Effector CD8-positive, alpha-beta T cell (primary cell): ENCODE data around the gene SLC7A14.
"Not testable (repeated sequence)": the region's sequence is repeated elsewhere in the genome, so short reads cannot be mapped to it uniquely, and the experiment has no call there.

Source experiments
- DNase-seq: peaks from one replicate; lab custom pipeline; 2025; lab: John Stamatoyannopoulos, UW

The SLC7A14 gene

DNA sequence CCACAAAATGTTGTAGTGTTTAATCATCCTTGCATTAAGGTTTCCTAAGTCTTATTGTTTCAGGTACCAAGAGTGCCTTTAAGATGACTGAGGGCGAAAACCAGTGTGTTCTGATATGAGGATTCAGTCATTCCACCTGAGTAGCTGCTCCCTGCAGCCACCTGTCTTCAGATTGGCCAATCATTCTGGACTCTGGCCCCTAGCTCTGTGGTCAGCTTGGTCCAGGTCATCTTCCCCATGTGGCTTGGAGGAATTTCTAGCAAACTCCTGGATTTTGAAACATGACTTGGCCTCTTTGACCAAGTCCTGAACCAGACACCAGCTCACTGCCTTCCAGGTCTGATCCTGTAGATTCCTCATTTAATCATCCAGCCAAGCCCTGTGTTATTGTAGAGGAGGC is 7.8 kb upstream of the SLC7A14 start:
- no peak for DNase-seq

DNA sequence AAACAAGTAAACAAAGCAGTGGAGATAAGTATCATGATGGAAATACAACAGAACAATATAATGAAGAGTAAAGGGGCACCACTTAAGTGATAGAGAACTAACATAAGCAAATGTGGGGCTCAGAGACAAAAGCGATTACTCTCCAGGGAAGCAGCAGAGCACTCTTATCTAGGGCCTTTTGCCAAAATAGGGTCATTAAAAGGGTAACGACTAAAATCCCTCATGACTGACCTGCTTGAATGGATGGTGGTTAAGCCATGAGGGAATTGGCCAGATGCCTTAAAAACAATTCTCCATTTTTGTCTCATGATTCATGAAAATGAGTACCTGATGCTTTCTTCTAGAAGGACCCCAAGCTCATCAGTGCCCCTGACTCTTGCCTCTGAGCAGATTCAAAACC is 3.2 kb upstream of the SLC7A14 start:
- DNase-seq, result no peak

DNA sequence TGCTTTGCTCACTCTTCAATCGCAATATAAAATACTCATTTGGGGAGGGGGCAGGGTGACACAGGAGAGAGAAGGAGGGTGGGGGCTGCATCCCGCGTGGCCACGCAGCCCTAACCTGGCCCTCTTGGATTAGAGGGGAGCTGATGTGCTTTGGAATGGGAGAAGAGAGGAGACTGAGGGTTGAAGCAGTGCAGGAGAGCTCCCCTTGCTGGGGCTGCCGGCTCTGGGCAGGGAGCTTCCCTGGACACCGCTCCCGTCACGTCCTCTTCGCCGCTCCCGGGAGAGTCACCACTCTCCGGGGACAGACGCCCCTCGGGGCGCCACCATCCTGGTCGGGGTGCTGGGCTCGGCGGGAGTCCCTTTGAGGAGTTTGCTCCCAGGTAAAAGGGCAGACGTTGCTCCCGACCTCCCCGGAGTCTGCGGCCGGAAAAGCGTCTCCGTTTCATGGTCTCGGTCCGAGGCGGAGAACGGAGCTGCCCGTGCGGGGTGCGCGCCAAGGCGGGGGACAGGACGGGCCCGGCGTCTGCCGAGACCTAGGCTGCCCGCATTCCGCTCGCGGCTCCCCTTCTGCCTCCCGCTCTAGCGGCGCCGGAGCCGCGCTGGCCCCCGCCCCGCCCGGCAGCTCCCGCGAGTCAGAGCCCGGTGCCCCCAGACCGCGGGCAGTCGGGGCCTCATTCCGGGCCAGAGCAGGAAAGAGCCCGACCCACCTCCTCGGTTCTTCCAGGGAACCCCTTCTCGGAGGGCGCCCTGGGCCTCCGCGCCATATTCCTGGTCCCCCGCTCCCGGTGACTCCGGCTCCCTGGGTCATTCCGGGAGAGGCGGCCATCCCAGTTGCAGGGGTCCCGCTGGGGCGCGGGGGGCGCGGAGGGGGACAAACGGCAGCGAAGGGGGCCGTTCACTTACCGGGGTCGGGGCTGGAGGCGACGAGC is 603 bp downstream of the SLC7A14 start:
- DNase-seq, result no peak

DNA sequence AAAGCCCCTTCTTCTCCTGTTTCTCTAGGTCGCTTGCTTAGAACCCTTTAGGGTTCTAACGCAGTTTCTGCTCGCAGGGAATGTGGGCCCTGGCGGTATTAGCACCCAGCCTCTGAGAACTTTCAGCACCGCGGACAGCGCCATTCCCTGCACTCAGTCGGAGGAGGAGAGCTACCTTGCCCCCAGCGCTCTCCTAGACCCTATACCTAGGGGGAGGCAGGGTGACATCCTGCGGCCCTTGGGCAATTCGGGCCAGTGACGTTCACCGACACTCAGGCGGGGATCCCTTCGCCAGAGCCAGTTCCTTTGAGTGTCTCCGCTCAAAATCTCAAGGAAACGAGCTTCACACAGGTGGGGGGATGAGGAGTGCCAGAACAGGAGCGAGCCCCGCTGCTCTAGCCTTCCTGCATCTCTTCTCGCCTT is 1.3 kb downstream of the SLC7A14 start:
- no peak for DNase-seq

DNA sequence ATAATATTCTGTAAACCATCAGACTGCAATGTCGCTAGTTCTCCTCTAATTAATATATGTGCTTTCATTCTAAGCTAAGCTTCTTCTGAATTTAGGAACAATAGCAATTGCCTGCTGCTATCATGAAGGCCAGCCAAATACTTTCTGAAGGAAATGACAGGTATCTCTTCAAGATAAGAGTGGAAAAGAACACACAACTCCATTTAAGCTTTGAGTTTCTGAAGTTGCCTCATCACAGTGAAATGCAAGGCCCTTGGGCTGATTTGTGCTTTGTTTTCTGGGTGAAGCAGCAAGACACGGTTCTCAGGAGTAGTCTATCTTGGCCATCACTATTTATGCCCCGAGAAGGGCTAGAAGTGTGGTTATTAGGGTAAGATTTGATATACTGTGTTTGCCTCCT is 6.2 kb downstream of the SLC7A14 start:
- DNase-seq, result no peak

DNA sequence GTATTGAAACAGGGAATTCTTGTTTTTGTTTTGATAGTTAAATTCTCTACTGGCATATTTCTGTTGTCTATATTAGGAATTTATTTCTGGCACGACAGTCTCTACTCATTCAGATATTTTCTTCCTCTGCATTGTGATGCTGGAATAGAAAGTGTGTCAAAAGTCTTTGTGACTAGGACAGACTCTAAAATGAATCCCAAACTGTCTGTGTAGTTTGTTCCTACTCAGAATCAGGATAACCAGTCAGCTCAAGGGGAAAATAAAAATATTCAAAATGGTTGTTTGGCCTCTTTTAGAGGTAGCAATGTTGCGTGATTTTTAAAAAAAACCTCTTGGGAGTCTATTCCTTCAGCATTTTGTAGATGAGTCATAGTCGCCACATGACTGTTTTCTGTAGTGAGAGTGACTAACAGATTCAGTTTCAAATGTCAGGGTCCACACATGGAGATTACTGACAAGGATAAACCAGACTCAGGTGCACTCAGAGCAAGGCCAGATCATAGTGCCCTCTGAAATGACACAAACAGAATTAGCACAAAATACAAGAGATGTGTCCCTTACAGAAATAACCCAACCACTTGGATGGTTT is 13.1 kb downstream of the SLC7A14 start:
- DNase-seq, result no peak

DNA sequence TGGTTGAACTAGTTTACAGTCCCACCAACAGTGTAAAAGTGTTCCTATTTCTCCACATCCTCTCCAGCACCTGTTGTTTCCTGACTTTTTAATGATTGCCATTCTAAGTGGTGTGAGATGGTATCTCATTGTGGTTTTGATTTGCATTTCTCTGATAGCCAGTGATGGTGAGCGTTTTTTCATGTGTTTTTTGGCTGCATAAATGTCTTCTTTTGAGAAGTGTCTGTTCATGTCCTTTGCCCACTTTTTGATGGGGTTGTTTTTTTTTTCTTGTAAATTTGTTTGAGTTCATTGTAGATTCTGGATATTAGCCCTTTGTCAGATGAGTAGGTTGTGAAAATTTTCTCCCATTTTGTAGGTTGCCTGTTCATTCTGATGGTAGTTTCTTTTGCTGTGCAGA is 18.3 kb downstream of the SLC7A14 start:
- DNase-seq, result not testable (repeated sequence)

DNA sequence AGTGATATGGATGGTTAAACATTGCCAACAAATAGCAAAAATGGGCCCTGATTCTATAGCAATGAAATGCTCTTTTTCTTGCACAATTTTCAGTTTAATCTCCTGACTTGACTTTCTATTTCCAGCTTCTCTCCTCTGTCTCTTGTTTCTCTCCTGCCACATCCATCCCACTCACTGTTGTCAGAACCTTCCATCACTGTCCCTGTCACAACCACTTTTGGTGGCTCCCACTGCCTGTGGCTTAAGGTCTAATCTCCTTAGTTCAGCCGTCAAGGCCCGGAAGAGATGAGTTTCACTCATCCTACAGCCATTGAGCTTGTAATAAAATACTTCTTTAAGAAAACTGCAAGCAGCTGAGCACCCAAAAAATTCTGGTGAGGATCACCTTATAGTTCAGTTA is 19.5 kb downstream of the SLC7A14 start:
- no peak for DNase-seq

DNA sequence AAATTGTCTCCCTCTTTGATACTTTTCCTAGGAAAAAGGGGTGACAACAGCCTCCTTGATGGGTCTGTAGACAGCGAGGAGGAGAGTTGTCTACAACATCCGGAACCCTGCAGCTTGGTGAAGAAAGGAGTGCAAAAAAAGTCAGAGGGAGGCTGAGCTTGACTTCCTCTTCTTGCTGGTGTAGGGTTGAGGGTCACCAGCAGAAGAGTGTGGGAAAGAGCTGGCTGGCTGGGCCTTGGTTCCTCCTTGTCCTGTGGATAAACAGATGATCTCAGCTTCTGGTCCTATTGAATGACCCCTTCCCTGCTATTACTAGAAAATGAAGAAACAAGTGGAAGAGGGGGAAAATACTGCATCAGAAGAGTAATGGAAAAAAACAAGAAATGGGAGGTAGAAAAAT is 20.4 kb downstream of the SLC7A14 start:
- DNase-seq, result no peak

DNA sequence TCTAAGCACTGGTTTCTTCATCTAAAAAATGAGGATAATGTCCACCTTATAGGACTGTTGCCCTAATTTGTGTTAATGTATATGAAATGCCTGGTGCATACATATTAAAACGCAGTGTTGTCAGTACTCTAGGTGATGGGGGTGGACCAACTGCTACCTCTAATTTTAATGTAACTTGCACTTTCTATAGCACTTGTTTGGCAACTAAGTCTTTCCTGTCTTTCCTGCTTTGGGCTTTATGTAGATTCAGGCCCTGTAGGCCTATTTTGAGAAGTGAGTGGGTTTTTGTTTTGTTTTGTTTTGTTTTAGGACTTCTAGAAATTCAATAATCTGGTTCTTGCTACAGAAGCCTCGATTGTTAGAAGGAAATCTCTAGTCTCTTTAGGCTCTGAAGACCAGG is 21.2 kb downstream of the SLC7A14 start:
- no peak for DNase-seq

DNA sequence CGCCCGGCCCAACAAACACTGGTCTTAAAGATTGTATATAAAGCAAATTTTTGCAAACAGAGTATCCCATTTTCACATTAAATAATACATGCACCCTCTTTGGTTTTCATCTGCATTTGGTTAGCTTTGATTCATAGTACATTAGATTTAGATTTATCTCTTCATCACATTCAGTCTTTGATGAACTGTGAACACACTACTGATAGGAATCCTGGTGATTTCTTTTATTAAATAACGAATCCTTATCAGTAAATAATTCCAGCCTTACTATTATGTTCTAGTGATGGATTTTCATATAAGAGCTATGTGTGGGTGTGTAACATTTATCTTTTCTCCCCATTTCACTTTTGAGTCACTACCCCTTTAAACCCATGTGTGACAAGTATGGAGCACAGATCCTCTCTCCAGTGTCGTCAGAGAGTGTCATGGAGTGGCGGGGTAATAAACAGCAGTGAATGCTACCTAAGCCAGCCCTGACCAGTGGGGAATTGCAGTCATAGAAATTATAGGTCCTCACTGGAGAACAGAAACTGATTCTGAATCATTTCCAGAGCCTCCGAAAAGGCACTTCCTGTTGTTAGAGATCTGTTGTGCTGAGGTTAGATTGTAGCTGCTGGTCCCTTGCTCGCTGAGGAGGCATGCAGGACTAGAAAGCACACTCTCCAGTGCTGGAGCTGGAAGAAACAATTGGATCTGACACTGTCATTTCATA is 22.0 kb downstream of the SLC7A14 start:
- DNase-seq, result no peak

DNA sequence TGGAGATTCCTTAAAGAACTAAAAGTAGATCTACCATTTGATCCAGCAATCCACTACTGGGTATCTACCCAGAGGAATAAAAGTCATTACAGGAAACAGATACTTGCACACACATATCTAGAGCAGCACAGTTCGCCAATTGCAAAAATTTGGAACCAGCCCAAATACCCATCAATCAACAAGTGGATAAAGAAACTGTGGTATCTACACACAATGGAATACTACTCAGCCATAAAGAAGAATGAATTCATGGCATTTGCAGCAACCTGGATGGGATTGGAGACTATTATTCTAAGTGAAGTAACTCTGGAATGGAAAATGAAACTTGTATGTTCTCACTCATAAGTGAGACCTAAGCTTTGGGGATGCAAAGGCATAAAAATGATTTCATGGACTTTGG is 23.8 kb downstream of the SLC7A14 start:
- DNase-seq, result no peak

DNA sequence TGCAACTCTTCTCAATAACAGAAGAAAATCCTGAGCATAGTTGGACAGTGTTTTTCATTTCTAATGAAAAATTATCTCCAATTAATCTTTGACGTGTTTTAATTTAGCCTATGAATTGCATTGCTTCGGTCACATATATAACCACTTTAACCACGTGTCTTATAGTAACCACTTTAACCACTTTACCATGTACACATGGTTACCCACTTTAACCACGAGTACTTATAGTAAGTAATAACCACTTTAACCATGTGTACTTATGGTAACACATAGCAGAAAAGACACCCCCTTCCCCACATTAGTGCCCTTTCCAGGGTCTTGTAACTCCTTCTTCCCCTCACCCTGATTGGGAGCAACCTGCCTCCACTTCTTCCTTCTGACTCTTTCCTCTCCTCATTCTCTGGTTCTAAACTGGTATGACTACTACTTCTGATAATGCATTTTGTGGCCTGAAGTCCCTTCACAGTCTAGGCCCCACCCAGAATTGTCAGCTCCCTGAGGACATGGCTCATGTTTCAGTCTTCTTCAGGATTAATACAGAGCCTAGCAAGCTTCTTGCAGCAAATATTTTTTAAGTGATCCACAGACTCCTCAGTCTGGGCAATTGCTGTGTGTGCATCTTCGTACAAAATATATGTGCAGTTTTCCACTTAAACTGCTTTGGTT is 25.0 kb downstream of the SLC7A14 start:
- DNase-seq, result no peak

DNA sequence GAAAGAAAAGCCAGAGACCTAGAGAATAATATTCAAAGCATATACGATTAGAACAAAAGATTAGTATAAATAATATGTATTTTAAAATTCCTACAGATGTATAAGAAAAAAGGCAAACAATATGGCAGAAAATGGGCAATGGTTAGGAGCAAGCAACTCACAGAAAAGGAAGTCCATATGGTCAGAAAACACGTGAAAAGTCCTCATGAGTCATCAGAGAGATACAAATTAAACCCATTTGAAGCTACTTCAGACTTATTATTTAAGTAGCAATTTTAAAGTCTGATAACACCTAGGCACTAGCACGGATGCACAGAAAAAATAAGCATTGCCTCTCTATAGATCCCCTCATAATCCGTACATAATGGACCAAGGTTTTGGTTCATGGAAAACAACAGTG is 25.6 kb downstream of the SLC7A14 start:
- no peak for DNase-seq

DNA sequence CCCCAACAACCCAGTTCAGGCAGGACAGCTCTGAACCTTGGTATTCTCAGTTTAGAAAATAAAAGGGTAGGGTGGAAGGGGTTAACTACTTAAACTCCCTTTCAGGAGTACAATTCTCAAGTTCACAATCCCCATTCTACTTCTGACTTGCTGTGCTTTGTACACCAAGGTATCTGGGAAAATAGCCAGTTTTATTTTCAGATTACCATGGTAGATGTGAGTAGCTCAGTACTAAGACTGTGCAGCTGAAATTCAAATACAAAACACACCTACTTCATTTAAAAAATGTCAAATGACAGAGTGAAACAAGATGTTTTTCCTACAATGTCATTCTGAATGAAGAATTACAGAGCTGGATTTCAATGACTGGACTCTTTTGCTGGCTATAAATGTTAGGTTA is 27.4 kb downstream of the SLC7A14 start:
- no peak for DNase-seq

DNA sequence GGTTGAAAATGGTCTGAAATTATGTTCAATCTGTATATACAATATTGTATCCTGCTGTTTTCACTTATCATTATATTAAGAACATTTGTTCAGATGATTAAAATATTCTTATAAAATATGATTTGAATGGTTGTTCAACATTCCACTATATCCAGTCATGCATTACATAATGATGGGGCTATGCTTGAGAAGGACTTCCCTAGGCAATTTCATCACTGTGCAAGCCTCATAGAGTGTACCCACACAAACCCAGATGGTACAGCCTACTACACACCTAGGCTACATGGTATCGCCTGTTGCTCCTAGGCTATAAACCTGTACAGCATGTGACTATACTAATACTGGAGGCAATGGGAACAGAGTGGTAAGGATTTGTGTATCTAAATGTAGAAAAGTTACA is 30.5 kb downstream of the SLC7A14 start:
- DNase-seq, result no peak

DNA sequence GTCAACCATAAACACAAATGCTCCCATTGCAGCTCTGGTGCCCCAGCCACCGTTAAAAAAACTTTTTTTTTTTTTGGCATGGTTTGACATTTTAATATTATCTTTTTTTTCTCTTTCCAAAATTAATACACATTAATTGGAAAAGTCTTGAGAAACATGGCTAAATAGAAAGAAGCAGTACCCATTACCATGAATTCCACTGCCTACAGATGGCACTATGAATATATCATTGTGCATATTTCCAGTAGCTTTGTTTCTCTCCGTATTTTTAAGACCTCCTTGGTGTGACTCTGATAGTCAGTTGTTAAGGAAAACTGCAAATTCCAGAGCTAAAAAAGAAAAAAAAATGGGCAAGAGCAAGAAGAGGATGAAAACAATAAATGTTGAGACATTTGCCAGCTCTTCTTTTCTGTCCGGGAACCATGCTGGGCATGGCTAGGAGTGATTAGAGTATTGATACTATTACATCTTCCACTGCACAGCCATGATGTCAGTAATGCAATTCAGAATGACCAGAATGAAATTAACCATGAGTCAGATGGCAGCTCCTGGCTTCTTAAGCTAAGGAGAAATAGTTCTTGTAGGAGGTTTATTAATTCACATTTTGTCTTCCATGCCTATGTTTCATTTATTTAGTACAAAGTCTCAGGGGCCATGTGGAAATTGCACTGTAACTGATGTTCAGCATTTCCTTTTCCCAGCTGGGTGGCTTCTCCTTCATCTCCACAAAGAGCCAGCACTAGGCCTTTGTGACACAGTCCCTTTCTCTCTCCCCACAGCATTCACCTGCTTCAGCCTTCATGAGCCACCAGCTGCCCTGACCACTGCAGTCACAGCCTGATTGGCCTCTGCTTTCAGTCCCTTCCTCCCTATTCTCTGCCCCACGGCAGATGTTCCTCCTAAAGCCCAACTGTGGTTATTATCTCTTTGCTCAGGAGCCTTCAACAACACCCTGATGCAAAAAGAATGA is 31.8 kb downstream of the SLC7A14 start:
- DNase-seq, result no peak

DNA sequence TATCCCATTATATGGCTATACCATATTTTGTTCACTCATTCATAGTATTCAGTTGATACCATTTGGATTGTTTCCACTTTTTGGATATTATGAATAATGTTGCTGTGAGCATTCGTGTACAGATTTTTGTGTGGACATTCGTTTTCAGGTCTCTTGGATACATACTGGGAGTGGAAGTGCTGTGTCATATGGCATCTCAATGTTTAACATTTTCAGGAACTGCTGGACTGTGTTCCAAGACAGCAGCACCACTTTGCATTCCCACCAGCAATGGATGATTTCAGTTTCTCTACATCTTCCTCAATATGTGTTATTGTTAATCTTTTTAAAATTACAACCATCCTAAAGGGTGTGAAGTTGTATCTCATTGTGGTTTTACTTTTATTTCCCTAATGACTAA is 34.6 kb downstream of the SLC7A14 start:
- no peak for DNase-seq

DNA sequence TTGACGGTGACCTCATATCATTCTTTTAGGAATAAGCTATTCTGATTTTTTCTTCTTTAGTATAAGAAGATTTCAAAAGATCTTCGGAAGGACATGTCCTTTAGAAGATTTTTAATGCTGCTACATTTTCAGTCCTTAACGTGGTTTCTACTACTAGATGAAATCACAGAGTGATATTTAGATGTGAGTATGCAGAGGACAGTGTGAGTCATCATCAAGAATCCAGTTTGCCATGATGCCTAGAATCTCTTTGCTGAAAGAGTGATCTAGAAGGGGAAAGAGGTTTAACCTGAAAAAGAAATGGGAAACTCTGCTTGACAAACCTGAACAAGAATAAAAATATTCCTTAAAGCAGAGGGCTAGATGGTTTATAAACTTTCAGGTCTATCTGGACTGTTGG is 43.2 kb downstream of the SLC7A14 start:
- no peak for DNase-seq

DNA sequence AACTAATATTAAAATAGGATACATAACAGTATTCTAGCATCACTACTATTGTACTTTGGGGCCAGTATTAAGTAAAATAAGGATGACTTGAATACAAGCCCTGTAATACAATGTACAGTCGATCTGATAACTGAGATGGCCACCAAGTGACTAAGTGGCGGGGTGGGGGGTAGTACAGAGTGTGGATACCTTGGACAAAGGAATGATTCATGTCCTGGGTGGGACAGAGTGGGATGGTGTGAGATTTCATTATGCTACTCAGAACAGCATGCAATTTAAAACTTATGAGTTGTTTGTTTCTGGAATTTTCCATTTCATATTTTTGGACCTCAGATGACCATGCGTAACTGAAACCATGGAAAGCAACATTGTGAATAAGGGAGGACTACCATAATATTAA is 46.0 kb downstream of the SLC7A14 start:
- no peak for DNase-seq

DNA sequence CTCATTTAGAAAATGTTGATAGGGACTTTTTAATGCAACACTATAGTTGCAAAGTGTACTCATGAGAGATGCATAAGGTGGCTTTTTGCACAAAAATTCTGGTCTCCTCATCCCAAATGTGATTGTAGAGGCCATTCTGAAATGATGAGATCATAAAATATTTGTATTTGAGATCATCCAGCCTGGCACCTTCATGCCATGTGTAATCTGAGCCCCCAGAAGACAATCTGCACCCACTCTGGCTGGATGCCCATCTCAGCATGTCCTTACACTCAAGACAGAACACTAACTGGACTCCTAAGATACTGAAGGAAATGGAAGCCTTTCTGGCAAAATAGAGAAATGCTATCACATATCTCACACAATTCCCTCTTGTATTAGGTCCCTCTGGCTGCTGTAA is 49.2 kb downstream of the SLC7A14 start:
- no peak for DNase-seq
